H9 (cell line): ENCODE measurements around the gene MAP2K3. TPM values are rescaled to one million over a fixed set of nuclear protein-coding genes. Genes with fewer than 3 reads are reported as not detected.
A peak's percentile ranks its signal among the peaks of the same experiment; 100 is the strongest.

Source experiments
- DNase-seq: peaks from one replicate; pipeline ENCODE4 v3.0.0-alpha.2; 2017
- H2AFZ ChIP-seq: one replicate; pipeline ENCODE4 v1.6.1; 2013; ENCODE audit warnings: mild to moderate bottlenecking, low read length, control low read depth, moderate library complexity
- H2AK5ac ChIP-seq: 2 replicates; pipeline ENCODE4 v1.6.1; 2013; ENCODE audit warnings: low read length, control low read depth, mixed read lengths; ENCODE audit not compliant: insufficient read length
- H2BK120ac ChIP-seq: one replicate; pipeline ENCODE4 v1.6.1; 2013; ENCODE audit warnings: low read depth, mild to moderate bottlenecking, low read length, control low read depth, inconsistent platforms; ENCODE audit not compliant: poor library complexity, severe bottlenecking
- H2BK12ac ChIP-seq: 2 replicates; pipeline ENCODE4 v1.6.1; 2013; ENCODE audit warnings: low read length, control low read depth, mixed read lengths, low read depth; ENCODE audit not compliant: insufficient read length
- H2BK15ac ChIP-seq: 2 replicates; pipeline ENCODE4 v1.6.1; 2013; ENCODE audit warnings: low read depth, low read length, control low read depth
- H2BK20ac ChIP-seq: one replicate; pipeline ENCODE4 v1.6.1; 2013; ENCODE audit warnings: low read depth, mild to moderate bottlenecking, low read length, control low read depth, inconsistent platforms; ENCODE audit not compliant: poor library complexity, severe bottlenecking
- H2BK5ac ChIP-seq: 2 replicates; pipeline ENCODE4 v1.6.1; 2013; ENCODE audit warnings: low read length, control low read depth, mixed read lengths; ENCODE audit not compliant: insufficient read length
- H3K14ac ChIP-seq: 2 replicates; pipeline ENCODE4 v1.6.1; 2013; ENCODE audit warnings: low read length, control low read depth; ENCODE audit not compliant: insufficient read depth
- H3K18ac ChIP-seq: 2 replicates; pipeline ENCODE4 v1.6.1; 2013; ENCODE audit warnings: low read depth, mild to moderate bottlenecking, mixed read lengths, low read length, control low read depth; ENCODE audit not compliant: insufficient read length
- H3K23ac ChIP-seq: 2 replicates; pipeline ENCODE4 v1.6.1; 2013; ENCODE audit warnings: low read length, control low read depth, mixed read lengths, low read depth; ENCODE audit not compliant: insufficient read length
- H3K23me2 ChIP-seq: 2 replicates; pipeline ENCODE4 v1.6.1; 2013; ENCODE audit warnings: low read depth, mild to moderate bottlenecking, mixed read lengths, low read length, control low read depth; ENCODE audit not compliant: insufficient read length, poor library complexity, severe bottlenecking
- H3K27ac ChIP-seq: 2 replicates; pipeline ENCODE4 v1.5.1; 2013; ENCODE audit warnings: low read length, control low read depth, mixed read lengths, low read depth; ENCODE audit not compliant: insufficient read length
- H3K27me3 ChIP-seq: 2 replicates; pipeline ENCODE4 v1.6.1; 2013; ENCODE audit warnings: low read length, control low read depth, inconsistent platforms; ENCODE audit not compliant: insufficient read depth
- H3K4ac ChIP-seq: 2 replicates; pipeline ENCODE4 v1.6.1; 2013; ENCODE audit warnings: low read depth, mild to moderate bottlenecking, control low read depth, inconsistent platforms, low read length, moderate library complexity
- H3K4me1 ChIP-seq: 2 replicates; pipeline ENCODE4 v1.6.1; 2013; ENCODE audit warnings: low read length, control low read depth, inconsistent platforms; ENCODE audit not compliant: insufficient read depth
- H3K4me2 ChIP-seq: 2 replicates; pipeline ENCODE4 v1.6.1; 2013; ENCODE audit warnings: low read length, control low read depth, mixed read lengths; ENCODE audit not compliant: insufficient read length, insufficient read depth
- H3K56ac ChIP-seq: 2 replicates; pipeline ENCODE4 v1.6.1; 2013; ENCODE audit warnings: low read depth, mild to moderate bottlenecking, mixed read lengths, low read length, control low read depth; ENCODE audit not compliant: insufficient read length
- H3K79me1 ChIP-seq: 2 replicates; pipeline ENCODE4 v1.6.1; 2013; ENCODE audit warnings: low read depth, mild to moderate bottlenecking, moderate library complexity, low read length, control low read depth, inconsistent platforms; ENCODE audit not compliant: insufficient read depth, poor library complexity, severe bottlenecking
- H3K79me2 ChIP-seq: 2 replicates; pipeline ENCODE4 v1.6.1; 2013; ENCODE audit warnings: low read length, control low read depth, inconsistent platforms; ENCODE audit not compliant: insufficient read depth
- H3K9ac ChIP-seq: 2 replicates; pipeline ENCODE4 v1.6.1; 2013; ENCODE audit warnings: low read length, control low read depth, mixed read lengths; ENCODE audit not compliant: insufficient read length; ENCODE audit errors: extremely low read depth
- H3K9me3 ChIP-seq: one replicate; pipeline ENCODE4 v1.6.1; 2013; ENCODE audit warnings: low read depth, low read length, inconsistent platforms; ENCODE audit not compliant: control insufficient read depth
- H3T11ph ChIP-seq: one replicate; pipeline ENCODE4 v1.6.1; 2013; ENCODE audit warnings: mild to moderate bottlenecking, low read length, control low read depth, inconsistent platforms
- H4K20me1 ChIP-seq: one replicate; pipeline ENCODE4 v1.6.1; 2013; ENCODE audit not compliant: control insufficient read depth, insufficient read length, insufficient read depth
- H4K5ac ChIP-seq: 2 replicates; pipeline ENCODE4 v1.6.1; 2013; ENCODE audit warnings: low read depth, mild to moderate bottlenecking, mixed read lengths, low read length, control low read depth; ENCODE audit not compliant: insufficient read length
- H4K8ac ChIP-seq: replicated peaks from 2 replicates; pipeline ENCODE4 v1.6.1; 2013; ENCODE audit warnings: low read length, control low read depth, mixed read lengths, low read depth; ENCODE audit not compliant: insufficient read length
- H4K91ac ChIP-seq: 2 replicates; pipeline ENCODE4 v1.6.1; 2013; ENCODE audit warnings: low read depth, mild to moderate bottlenecking, moderate library complexity, mixed read lengths, low read length, control low read depth; ENCODE audit not compliant: insufficient read length
- H3K27ac Mint-ChIP-seq, 3 experiments: 2 replicates in 2 of 3; 3 replicates in 1 of 3; pipeline ENCODE4 v1.8.0; 2020 to 2021; ENCODE audit warnings: mixed read lengths in 3 of 3, mild to moderate bottlenecking in 1 of 3, moderate library complexity in 1 of 3
- H3K27me3 Mint-ChIP-seq: 2 replicates; pipeline ENCODE4 v1.8.0; 2021; ENCODE audit warnings: low read depth, mild to moderate bottlenecking, moderate library complexity, mixed read lengths
- H3K36me3 Mint-ChIP-seq, 3 experiments: 2 replicates in 2 of 3; 3 replicates in 1 of 3; pipeline ENCODE4 v1.8.0; 2020 to 2021; ENCODE audit warnings: low read depth in 3 of 3, mixed read lengths in 3 of 3; ENCODE audit not compliant: insufficient read depth in 1 of 3
- H3K4me1 Mint-ChIP-seq, 2 experiments: 2 replicates each; pipeline ENCODE4 v1.8.0; 2020; ENCODE audit warnings: mixed read lengths in 2 of 2
- H3K4me3 Mint-ChIP-seq, 2 experiments: 2 replicates in 1 of 2; 3 replicates in 1 of 2; pipeline ENCODE4 v1.8.0; 2020 to 2021; ENCODE audit warnings: mild to moderate bottlenecking in 2 of 2, mixed read lengths in 2 of 2, moderate library complexity in 1 of 2
- H3K9me3 Mint-ChIP-seq, 2 experiments: 2 replicates in 1 of 2; 3 replicates in 1 of 2; pipeline ENCODE4 v1.8.0; 2020; ENCODE audit warnings: mild to moderate bottlenecking in 2 of 2, mixed read lengths in 2 of 2, moderate library complexity in 1 of 2
- CTCF ChIP-seq: fragments of 200-600 bp; sonication (generic); conservative IDR thresholded peaks from 3 replicates; pipeline ENCODE4 v1.8.0; 2021; ENCODE audit warnings: antibody characterized with exemption, mild to moderate bottlenecking
- WGBS: extraction: QIAGEN DNeasy Blood & Tissue Kit; methylation state at CpG from one replicate; pipeline ENCODE4 v1.1.7; 2013; ENCODE audit warnings: missing lambda C conversion rate, low lambda C conversion rate, mixed read lengths; ENCODE audit not compliant: insufficient read length; ENCODE audit errors: extremely low coverage; 5-methylcytosine and 5-hydroxymethylcytosine counted together
- total RNA-seq: library from RNA; stranded (reverse); gene quantifications from 2 replicates; pipeline ENCODE4 v1.2.1, GENCODE V29; 2021

MAP2K3 gene
- total RNA-seq, 1 experiment from 2014 or later = 26.1 TPM

GRCh38 chr17:21295036-21295952 lies 10.8 kb downstream of the MAP2K3 start:
- peak overlapping the region in 2 of 3 experiments; percentile 15 to 94; a peak in 3 of 7 replicates for H3K27ac Mint-ChIP-seq
- Histone ChIP-seq H4K20me1 (peaks cover 2% of the 10 kb centered on the region), H4K5ac (no peak overlapping the region)

More at GRCh38 chr17:21295036-21295952, 10.8 kb downstream of the MAP2K3 start:
- Histone ChIP-seq H4K8ac (no peak overlapping the region), H3K23ac (no peak overlapping the region), H3K79me2 (0 out of 2 replicates have a peak, but pooled peaks cover 2% of the 10 kb centered on the region), H3T11ph (no peak overlapping the region), H3K14ac (peak overlapping the region; percentile 44), H3K9ac (no peak overlapping the region), H4K91ac (peak overlapping the region; percentile 37), H2BK15ac (no peak overlapping the region), H2BK12ac (no peak overlapping the region), H3K4ac (no peak overlapping the region), H3K23me2 (no peaks in the 10 kb centered on the region), H3K4me2 (no peak overlapping the region), H3K27ac (no peak overlapping the region), H2BK120ac (no peak overlapping the region), H2BK20ac (no peak overlapping the region), H2AFZ (no peak overlapping the region), H3K18ac (no peak overlapping the region), H2AK5ac (no peak overlapping the region), H3K56ac (no peak overlapping the region), H3K27me3 (no peaks in the 10 kb centered on the region), H3K4me1 (no peaks in the 10 kb centered on the region), H3K79me1 (no peaks in the 10 kb centered on the region), H2BK5ac (no peak overlapping the region), H3K9me3 (peaks cover 47% of the 10 kb centered on the region)
- Mint-ChIP-seq H3K4me3 (no peak overlapping the region; a peak in 2 of 5 replicates), H3K36me3 (peaks cover 5 to 31% (median 15%) of the 10 kb centered on the region in 3 experiments; a peak in 6 of 7 replicates), H3K4me1 (no peaks in the 10 kb centered on the region), H3K9me3 (peaks cover 74 to 86% of the 10 kb centered on the region in 2 experiments), H3K27me3 (peaks cover 6% of the 10 kb centered on the region)
- TF ChIP-seq CTCF = no peak
- DNase-seq = no peak
- WGBS = no CpG with 5 or more reads among the region's 19 CpGs
